Upper lobe of left lung (tissue), 4 donors: ENCODE results near the gene IGF2BP3.

Experiments
- EP300 ChIP-seq, 4 donors: sonication (generic); formaldehyde crosslinking; IDR thresholded peaks; one replicate each; pipeline ENCODE4 v1.5.1; 2017; ENCODE audit warnings: antibody characterized with exemption in 4 of 4, control low read depth in 2 of 4
- POLR2A ChIP-seq, 4 donors: fragments of 450-650 bp; IDR thresholded peaks; one replicate each; pipeline ENCODE4 v1.5.1; 2016 to 2017; ENCODE audit warnings: antibody characterized with exemption in 4 of 4, mild to moderate bottlenecking in 2 of 4
- POLR2AphosphoS5 ChIP-seq, 2 donors: sonication (generic); formaldehyde crosslinking; IDR thresholded peaks; one replicate each; pipeline ENCODE4 v1.5.1; 2017; ENCODE audit warnings: antibody characterized with exemption in 2 of 2
- TF ChIP-seq, protein P1 (sequence below), 6 experiments: fragments of 450-650 bp in 4 of 6; fragments of 200-600 bp in 2 of 6; sonication (generic) in 2 of 6; IDR thresholded peaks; one replicate each; pipeline ENCODE4 v1.5.1; 2016 to 2019; ENCODE audit warnings: antibody characterized with exemption in 6 of 6

DNA sequence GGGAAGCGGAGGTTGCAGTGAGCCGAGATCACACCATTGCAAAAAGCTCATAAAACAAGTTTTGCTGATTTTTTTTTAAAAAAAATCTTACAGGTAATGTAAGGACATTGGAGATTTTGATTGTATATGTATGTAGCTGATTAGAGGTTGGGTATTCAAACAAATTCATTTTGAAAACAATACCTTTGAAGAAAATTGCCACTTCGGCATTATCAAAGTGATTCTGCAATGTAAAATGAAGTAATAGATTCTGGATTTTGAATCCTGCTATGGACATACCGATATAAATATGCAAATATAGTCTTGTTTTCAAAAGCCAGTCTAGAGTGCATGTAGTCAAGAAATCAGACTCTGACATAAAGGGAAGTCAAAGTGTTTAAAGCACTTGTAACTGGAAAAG, 12.4 kb upstream of the IGF2BP3 start:
- TF ChIP-seq, protein P1, sequence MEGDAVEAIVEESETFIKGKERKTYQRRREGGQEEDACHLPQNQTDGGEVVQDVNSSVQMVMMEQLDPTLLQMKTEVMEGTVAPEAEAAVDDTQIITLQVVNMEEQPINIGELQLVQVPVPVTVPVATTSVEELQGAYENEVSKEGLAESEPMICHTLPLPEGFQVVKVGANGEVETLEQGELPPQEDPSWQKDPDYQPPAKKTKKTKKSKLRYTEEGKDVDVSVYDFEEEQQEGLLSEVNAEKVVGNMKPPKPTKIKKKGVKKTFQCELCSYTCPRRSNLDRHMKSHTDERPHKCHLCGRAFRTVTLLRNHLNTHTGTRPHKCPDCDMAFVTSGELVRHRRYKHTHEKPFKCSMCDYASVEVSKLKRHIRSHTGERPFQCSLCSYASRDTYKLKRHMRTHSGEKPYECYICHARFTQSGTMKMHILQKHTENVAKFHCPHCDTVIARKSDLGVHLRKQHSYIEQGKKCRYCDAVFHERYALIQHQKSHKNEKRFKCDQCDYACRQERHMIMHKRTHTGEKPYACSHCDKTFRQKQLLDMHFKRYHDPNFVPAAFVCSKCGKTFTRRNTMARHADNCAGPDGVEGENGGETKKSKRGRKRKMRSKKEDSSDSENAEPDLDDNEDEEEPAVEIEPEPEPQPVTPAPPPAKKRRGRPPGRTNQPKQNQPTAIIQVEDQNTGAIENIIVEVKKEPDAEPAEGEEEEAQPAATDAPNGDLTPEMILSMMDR (IDR thresholded peaks at IDR 0.05): no peak
- TF ChIP-seq POLR2A (IDR thresholded peaks at IDR 0.05): no peak
- TF ChIP-seq POLR2AphosphoS5 (IDR thresholded peaks at IDR 0.05): no peak
- no peak for TF ChIP-seq EP300 (IDR thresholded peaks at IDR 0.05)
